ENCODE measurements around the gene GNAI2.

Gene GNAI2

DNA sequence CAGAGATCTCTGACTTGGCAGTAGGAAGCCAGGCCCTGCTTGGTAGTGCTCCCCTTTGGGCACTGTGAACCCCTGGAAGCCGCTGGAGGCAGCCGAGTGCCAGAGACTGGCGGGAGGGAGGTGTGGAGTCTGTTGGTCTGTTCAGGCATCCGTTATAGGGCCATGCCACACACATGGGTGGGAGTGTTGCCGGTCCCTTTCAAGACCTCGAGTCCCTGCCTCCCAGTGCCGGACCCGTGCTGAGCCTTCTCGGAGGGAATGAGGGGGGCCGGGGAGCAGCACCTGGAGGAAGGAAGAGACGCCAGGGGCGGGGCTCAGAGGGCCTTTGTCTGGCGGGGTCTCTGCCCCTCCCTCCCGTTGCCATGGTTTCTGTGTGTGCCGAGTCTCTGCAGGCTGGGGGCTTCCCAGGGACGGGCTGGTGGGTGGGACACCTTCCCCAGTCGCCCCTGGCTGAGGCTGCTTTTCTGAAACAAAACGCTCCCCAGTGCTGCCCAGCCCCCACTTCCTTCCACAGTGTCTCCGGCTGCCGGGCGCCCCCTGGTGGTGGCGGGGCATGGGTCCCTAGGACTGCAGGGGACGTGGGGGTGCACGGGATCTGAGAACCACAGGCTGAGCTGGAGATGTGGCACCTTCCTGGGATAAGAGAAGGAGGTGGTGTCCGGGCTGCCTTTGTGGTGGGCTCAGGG, 10.0 kb downstream of the GNAI2 start:
- H3K27ac ChIP-seq: peak overlapping the region; percentile 100
- peak; percentile 69 for DNase-seq (ENCODE audit: low spot score)
- ChIA-PET CTCF (interaction anchor here (0.5 to 1.1 kb wide), 9 partner anchors 8 to 82 kb away, joined by 3 to 12 read pairs (median 3); partner anchors contain the start of genes GNAI2 and SEMA3B), POLR2A (ENCODE audit: low non-redundant PET) (no interaction called here)
- TF ChIP-seq, protein P1, sequence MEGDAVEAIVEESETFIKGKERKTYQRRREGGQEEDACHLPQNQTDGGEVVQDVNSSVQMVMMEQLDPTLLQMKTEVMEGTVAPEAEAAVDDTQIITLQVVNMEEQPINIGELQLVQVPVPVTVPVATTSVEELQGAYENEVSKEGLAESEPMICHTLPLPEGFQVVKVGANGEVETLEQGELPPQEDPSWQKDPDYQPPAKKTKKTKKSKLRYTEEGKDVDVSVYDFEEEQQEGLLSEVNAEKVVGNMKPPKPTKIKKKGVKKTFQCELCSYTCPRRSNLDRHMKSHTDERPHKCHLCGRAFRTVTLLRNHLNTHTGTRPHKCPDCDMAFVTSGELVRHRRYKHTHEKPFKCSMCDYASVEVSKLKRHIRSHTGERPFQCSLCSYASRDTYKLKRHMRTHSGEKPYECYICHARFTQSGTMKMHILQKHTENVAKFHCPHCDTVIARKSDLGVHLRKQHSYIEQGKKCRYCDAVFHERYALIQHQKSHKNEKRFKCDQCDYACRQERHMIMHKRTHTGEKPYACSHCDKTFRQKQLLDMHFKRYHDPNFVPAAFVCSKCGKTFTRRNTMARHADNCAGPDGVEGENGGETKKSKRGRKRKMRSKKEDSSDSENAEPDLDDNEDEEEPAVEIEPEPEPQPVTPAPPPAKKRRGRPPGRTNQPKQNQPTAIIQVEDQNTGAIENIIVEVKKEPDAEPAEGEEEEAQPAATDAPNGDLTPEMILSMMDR (conservative IDR thresholded peaks at IDR 0.05; ENCODE audit: low read depth): peak; percentile 96

DNA sequence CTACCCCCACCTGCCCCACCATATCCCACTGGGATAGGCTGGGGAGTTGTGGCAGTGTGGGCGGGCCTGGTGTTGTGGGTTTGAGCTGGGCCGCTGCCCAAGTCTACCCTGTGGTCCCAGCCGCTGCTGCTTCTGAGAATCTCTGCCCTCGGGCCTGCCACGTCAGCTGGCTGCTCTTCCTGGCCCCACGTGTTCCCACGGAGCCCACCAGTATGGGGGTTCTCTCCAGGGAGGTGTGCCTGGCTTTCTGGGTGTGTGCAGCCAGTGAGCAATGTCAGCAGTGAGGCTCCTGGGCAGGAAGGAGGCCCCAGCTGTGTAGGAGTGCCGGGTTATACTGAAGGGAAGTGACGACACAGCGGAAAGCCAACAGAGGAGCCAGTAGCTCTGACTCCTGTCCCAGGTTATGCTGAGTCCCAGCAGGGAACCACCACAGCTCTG, 10.5 kb downstream of the GNAI2 start:
- ChIA-PET CTCF (interaction anchor here (0.5 to 1.1 kb wide), 9 partner anchors 9 to 82 kb away, joined by 3 to 12 read pairs (median 3); partner anchors contain the start of genes GNAI2 and SEMA3B), POLR2A (ENCODE audit: low non-redundant PET) (no interaction called here)
- DNase-seq (ENCODE audit: low spot score): peak; percentile 83
- TF ChIP-seq, protein P1 (conservative IDR thresholded peaks at IDR 0.05; ENCODE audit: low read depth): peak; percentile 68
- H3K27ac ChIP-seq: peak overlapping the region; percentile 100

- peak overlapping the region; percentile 100 for H3K27ac ChIP-seq
- TF ChIP-seq, protein P1 (conservative IDR thresholded peaks at IDR 0.05; ENCODE audit: low read depth): no peak
- no peak for DNase-seq (ENCODE audit: low spot score)
- ChIA-PET CTCF (no interaction called here), POLR2A (ENCODE audit: low non-redundant PET) (no interaction called here)
These were observed 12.4 kb downstream of the GNAI2 start for GRCh38 chr3:50248387-50248786.

GRCh38 chr3:50249457-50249856, 13.5 kb downstream of the GNAI2 start:
- DNase-seq (ENCODE audit: low spot score): no peak
- POLR2A ChIA-PET (ENCODE audit: low non-redundant PET): no interaction called here
- peak overlapping the region; percentile 100 for H3K27ac ChIP-seq
- TF ChIP-seq, protein P1 (conservative IDR thresholded peaks at IDR 0.05; ENCODE audit: low read depth): no peak
- CTCF ChIA-PET: interaction anchor here (1.1 kb wide), 1 partner anchor 21 kb away, joined by 5 read pairs; no protein-coding TSS in a partner anchor

DNA sequence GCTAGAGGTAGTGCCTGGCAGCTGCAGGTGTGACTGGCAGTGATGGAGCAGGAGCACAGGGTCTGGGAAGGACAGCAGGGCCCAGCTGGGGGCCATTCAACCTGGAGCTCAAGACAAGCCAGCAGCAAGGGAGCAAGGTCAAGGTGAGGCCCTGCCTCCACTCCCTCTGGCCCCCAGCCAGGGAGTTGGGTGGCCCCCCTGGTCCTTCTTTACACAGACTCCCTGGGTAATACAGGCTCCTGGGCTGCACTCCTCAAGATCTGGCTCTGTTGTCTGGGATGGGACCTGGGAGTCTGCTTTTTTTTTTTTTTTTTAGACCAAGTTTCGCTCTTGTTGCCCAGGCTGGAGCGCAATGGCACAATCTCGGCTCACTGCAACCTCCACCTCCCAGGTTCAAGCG, 14.5 kb downstream of the GNAI2 start:
- POLR2A ChIA-PET (ENCODE audit: low non-redundant PET): no interaction called here
- CTCF ChIA-PET: interaction anchor here (0.7 kb wide), 1 partner anchor 10 kb away, joined by 3 read pairs; no protein-coding TSS in a partner anchor
- DNase-seq (ENCODE audit: low spot score): no peak
- H3K27ac ChIP-seq: peak overlapping the region; percentile 100
- TF ChIP-seq, protein P1 (conservative IDR thresholded peaks at IDR 0.05; ENCODE audit: low read depth): no peak

- TF ChIP-seq, protein P1 (conservative IDR thresholded peaks at IDR 0.05; ENCODE audit: low read depth): no peak
- CTCF ChIA-PET: interaction anchor here (0.5 to 0.6 kb wide), 2 partner anchors 9 to 26 kb away, joined by 3 read pairs; no protein-coding TSS in a partner anchor
- H3K27ac ChIP-seq: peak overlapping the region; percentile 100
- POLR2A ChIA-PET (ENCODE audit: low non-redundant PET): interaction anchor here (0.6 to 0.9 kb wide), 2 partner anchors 16 to 77 kb away, joined by 3 to 4 read pairs; partner anchors contain the start of genes GNAI2 and TUSC2
- DNase-seq (ENCODE audit: low spot score): peak; percentile 78
These were observed 15.2 kb downstream of the GNAI2 start for GRCh38 chr3:50251220-50251619.

Measured in RWPE1 (cell line).